Tibial artery (tissue), 4 donors: ENCODE data around the gene AOAH.

Source experiments
- DNase-seq, 2 donors: peaks; one replicate each; pipeline ENCODE4 v3.0.0-alpha.2; 2019
- H3K27ac ChIP-seq, 2 donors: fragments of 200-600 bp; sonication (generic) in 1 of 2; 1 replicate in 1 of 2; 2 replicates in 1 of 2; pipeline ENCODE4 v1.5.1; 2018 to 2019; ENCODE audit warnings: mild to moderate bottlenecking in 1 of 2
- H3K27me3 ChIP-seq, 2 donors: fragments of 200-600 bp; sonication (generic) in 1 of 2; one replicate each; pipeline versions ENCODE4 v1.5.1 to v1.6.0; 2016 to 2019
- H3K36me3 ChIP-seq, 3 donors: fragments of 200-600 bp; sonication (generic) in 2 of 3; one replicate each; pipeline ENCODE4 v1.5.1; 2016 to 2019; ENCODE audit warnings: mild to moderate bottlenecking in 2 of 3
- H3K4me1 ChIP-seq, 4 donors: fragments of 200-600 bp; sonication (generic) in 2 of 4; 1 replicate in 3 of 4; 2 replicates in 1 of 4; pipeline ENCODE4 v1.5.1; 2016 to 2019
- H3K4me3 ChIP-seq, 2 donors: fragments of 200-600 bp; sonication (generic) in 1 of 2; 1 replicate in 1 of 2; 2 replicates in 1 of 2; pipeline ENCODE4 v1.5.1; 2018 to 2019; ENCODE audit warnings: mild to moderate bottlenecking in 2 of 2
- H3K9me3 ChIP-seq, 3 donors: fragments of 200-600 bp; sonication (generic) in 1 of 3; one replicate each; pipeline ENCODE4 v1.5.1; 2016 to 2019
- CTCF ChIP-seq, 2 experiments: fragments of 200-600 bp in 1 of 2; fragments of 450-650 bp in 1 of 2; IDR thresholded peaks; one replicate each; pipeline ENCODE4 v1.5.1; 2017 to 2019; ENCODE audit warnings: antibody characterized with exemption in 2 of 2, mild to moderate bottlenecking in 1 of 2, moderate library complexity in 1 of 2
- intact Hi-C: fragments of 100-400 bp; cut with DNase I; formaldehyde crosslinking; loops from one replicate; pipeline ENCODE4 v1.15.0; 2023; ENCODE audit warnings: low total_unique reads

The AOAH gene

GRCh38 chr7:36617408-36617807 is 106.9 kb downstream of the AOAH start:
- Histone ChIP-seq H3K36me3 (no peaks in the 10 kb centered on the region), H3K4me3 (no peak overlapping the region), H3K27ac (no peak overlapping the region), H3K9me3 (no peaks in the 10 kb centered on the region), H3K27me3 (no peaks in the 10 kb centered on the region), H3K4me1 (no peaks in the 10 kb centered on the region)
- no peak for TF ChIP-seq CTCF (IDR thresholded peaks at IDR 0.05)
- intact Hi-C loops = no loop called here
- DNase-seq = no peak

DNA sequence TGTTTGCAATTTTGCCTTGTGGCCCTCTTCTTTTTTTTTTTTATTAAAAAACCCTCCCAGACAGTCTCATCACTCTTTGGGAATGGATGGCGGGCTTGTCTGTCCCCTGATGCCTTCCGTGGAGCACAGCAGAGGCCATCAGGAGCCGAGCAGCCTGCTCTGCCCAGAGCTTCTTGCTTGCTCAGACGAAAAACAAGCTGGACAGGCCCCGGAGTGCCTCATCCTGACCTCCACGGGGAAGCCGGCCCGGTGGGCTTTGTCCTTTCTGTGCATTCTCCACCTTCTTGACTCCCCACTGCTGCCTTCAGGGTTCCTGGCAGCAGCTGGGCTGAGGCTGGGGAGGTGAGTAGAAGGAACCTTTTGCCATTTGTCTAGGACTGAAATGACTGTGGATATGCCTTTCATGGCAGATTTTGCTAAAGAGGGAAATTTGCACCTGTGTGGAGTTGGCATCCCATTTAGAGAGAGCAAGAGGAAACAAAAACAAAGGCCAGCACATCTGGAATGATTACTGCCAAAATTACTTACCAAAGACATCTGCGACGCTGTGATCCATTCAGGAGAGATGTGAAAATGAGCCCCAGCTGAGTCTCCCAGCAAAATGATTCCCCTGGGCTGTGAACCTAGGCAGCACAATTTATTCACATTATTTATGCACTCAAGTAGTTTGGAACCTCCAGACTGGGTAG is 108.3 kb downstream of the AOAH start:
- no peak overlapping the region for H3K27ac ChIP-seq
- no peaks in the 10 kb centered on the region for H3K36me3 ChIP-seq
- no peak for DNase-seq
- no peak for TF ChIP-seq CTCF (IDR thresholded peaks at IDR 0.05)
- no peaks in the 10 kb centered on the region for H3K4me1 ChIP-seq
- no peaks in the 10 kb centered on the region for H3K9me3 ChIP-seq
- intact Hi-C loops = no loop called here
- H3K4me3 ChIP-seq = no peak overlapping the region
- H3K27me3 ChIP-seq = no peaks in the 10 kb centered on the region

GRCh38 chr7:36614959-36615358 is 109.3 kb downstream of the AOAH start:
- intact Hi-C loops = no loop called here
- DNase-seq = no peak
- no peak overlapping the region for H3K4me3 ChIP-seq
- no peaks in the 10 kb centered on the region for H3K9me3 ChIP-seq
- no peak for TF ChIP-seq CTCF (IDR thresholded peaks at IDR 0.05)
- H3K4me1 ChIP-seq = no peaks in the 10 kb centered on the region
- H3K27ac ChIP-seq = no peak overlapping the region
- no peaks in the 10 kb centered on the region for H3K27me3 ChIP-seq
- no peaks in the 10 kb centered on the region for H3K36me3 ChIP-seq

DNA sequence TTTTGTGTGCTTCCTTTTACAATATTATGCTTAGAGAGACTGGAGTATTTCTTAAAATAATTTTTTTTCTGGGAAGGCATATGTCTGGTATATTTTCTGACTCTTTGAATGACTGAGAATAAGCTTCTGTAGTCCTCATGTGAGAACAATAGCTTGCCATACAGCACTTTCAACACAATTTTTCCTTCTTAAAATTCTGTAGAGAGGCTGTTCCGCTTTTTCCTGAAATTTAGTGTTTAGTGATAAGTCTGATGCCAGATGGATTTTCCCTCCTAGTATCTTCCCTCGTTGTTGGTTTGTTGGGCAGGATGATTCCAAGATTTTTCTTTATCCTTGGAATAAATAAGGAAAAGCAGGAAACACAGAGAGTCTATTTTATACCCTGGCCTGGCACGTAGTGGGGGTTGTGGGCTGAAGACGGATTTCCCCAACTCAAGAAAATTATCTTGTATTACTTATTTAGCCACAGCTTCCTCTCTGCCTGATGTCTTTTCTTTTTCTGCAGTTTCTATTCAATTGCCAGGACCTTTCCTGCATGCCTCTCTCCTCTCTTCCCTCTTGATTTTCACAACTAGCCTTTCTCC is 111.2 kb downstream of the AOAH start:
- TF ChIP-seq CTCF (IDR thresholded peaks at IDR 0.05) = no peak

DNA sequence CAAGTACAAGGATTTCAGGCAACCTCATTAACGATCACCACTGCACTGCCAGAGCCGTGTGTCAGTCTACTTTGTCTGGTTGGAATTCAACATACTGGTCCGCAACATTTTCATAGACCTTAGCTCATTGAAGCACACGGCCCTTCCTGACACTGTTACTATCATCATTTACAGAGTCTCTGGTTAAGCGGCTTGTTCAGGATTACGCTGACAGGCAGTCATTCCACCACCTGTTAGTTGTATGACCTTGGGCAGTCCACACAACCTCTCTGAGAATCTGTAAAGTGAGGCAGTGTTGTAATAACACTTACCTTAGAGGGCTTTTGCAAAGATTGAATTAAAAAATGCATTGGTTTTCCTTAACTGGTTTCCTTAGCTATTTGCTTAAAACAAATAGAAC is 112.6 kb downstream of the AOAH start:
- DNase-seq = no peak
- Histone ChIP-seq H3K4me3 (no peak overlapping the region), H3K9me3 (no peaks in the 10 kb centered on the region), H3K4me1 (no peaks in the 10 kb centered on the region), H3K27ac (no peak overlapping the region), H3K27me3 (peaks cover 0 to 7% of the 10 kb centered on the region in 2 donors), H3K36me3 (no peaks in the 10 kb centered on the region)
- no peak for TF ChIP-seq CTCF (IDR thresholded peaks at IDR 0.05)
- intact Hi-C loops = no loop called here

More for the DNA sequence above, 111.2 kb downstream of the AOAH start:
- H3K27ac ChIP-seq = no peak overlapping the region
- H3K36me3 ChIP-seq = no peaks in the 10 kb centered on the region
- H3K27me3 ChIP-seq = peaks cover 0 to 4% of the 10 kb centered on the region in 2 donors
- no peak for DNase-seq
- no peak overlapping the region for H3K4me3 ChIP-seq
- no peaks in the 10 kb centered on the region for H3K9me3 ChIP-seq
- no peaks in the 10 kb centered on the region for H3K4me1 ChIP-seq
- intact Hi-C loops = no loop called here
